CD14-positive monocyte (primary cell): Measurements from ENCODE around the gene UBA6. TPM values are rescaled to one million over a fixed set of nuclear protein-coding genes. Genes with fewer than 3 reads are reported as not detected.

Experiments used
- DNase-seq, 3 donors: peaks; one replicate each; pipeline ENCODE4 v3.0.0-alpha.2; 2011 to 2022
- H2AFZ ChIP-seq: 2 replicates; pipeline ENCODE4 v1.6.0; 2012; ENCODE audit warnings: mild to moderate bottlenecking, low read depth, low read length, inconsistent platforms; ENCODE audit not compliant: insufficient read depth, poor library complexity, severe bottlenecking
- H3K27ac ChIP-seq, 2 donors: 1 replicate in 1 of 2; 2 replicates in 1 of 2; pipeline ENCODE4 v1.5.1; 2012 to 2013; ENCODE audit warnings: low read length in 2 of 2, control low read depth in 1 of 2, inconsistent platforms in 1 of 2, low read depth in 1 of 2, mild to moderate bottlenecking in 1 of 2
- H3K27me3 ChIP-seq, 2 donors: one replicate each; pipeline versions ENCODE4 v1.6.0 to v1.6.1; 2011 to 2013; ENCODE audit warnings: low read length in 2 of 2; ENCODE audit not compliant: control insufficient read depth in 2 of 2, insufficient read depth in 2 of 2
- H3K36me3 ChIP-seq, 2 donors: replicated peaks in 1 of 2; 1 replicate in 1 of 2; 2 replicates in 1 of 2; pipeline versions ENCODE4 v1.5.1 to v1.6.1; 2012 to 2013; ENCODE audit warnings: low read length in 2 of 2, control low read depth in 1 of 2, inconsistent platforms in 1 of 2, mild to moderate bottlenecking in 1 of 2; ENCODE audit not compliant: insufficient read depth in 2 of 2, control insufficient read depth in 1 of 2
- H3K4me1 ChIP-seq, 2 donors: 1 replicate in 1 of 2; 2 replicates in 1 of 2; pipeline versions ENCODE4 v1.5.1 to v1.6.1; 2012 to 2013; ENCODE audit warnings: low read length in 2 of 2, control low read depth in 1 of 2, inconsistent platforms in 1 of 2, mild to moderate bottlenecking in 1 of 2, moderate library complexity in 1 of 2; ENCODE audit not compliant: insufficient read depth in 2 of 2, control insufficient read depth in 1 of 2
- H3K4me2 ChIP-seq: replicated peaks from 2 replicates; pipeline ENCODE3; 2012; ENCODE audit warnings: low read length, moderate library complexity, mild to moderate bottlenecking; ENCODE audit not compliant: poor library complexity, severe bottlenecking; ENCODE audit errors: extremely low read depth
- H3K4me3 ChIP-seq, 3 experiments: fragments of 200-600 bp in 1 of 3; sonication (generic) in 1 of 3; replicated peaks in 1 of 3; 1 replicate in 2 of 3; 2 replicates in 1 of 3; pipeline ENCODE4 v1.5.1; 2011 to 2013; ENCODE audit warnings: low read length in 3 of 3, mild to moderate bottlenecking in 3 of 3, control low read depth in 2 of 3, low read depth in 2 of 3, inconsistent platforms in 1 of 3, moderate library complexity in 1 of 3
- H3K79me2 ChIP-seq: 2 replicates; pipeline ENCODE4 v1.6.0; 2012; ENCODE audit warnings: mild to moderate bottlenecking, control low read depth, inconsistent platforms, low read length, moderate library complexity; ENCODE audit not compliant: insufficient read depth
- H3K9ac ChIP-seq: 2 replicates; pipeline ENCODE4 v1.6.0; 2017; ENCODE audit warnings: low read length, mild to moderate bottlenecking; ENCODE audit not compliant: insufficient read depth, poor library complexity, severe bottlenecking
- H3K9me3 ChIP-seq, 2 donors: replicated peaks in 1 of 2; 1 replicate in 1 of 2; 2 replicates in 1 of 2; pipeline versions ENCODE4 v1.5.1 to v1.6.1; 2012 to 2013; ENCODE audit warnings: low read length in 2 of 2, control low read depth in 1 of 2; ENCODE audit not compliant: control insufficient read depth in 1 of 2, insufficient read depth in 1 of 2
- H4K20me1 ChIP-seq: 2 replicates; pipeline ENCODE4 v1.6.0; 2012; ENCODE audit warnings: mild to moderate bottlenecking, low read length, control low read depth, moderate library complexity; ENCODE audit not compliant: insufficient read depth
- H3K27ac Mint-ChIP-seq, 7 donors: one replicate each; pipeline ENCODE4 v1.8.0; 2020; ENCODE audit warnings: mild to moderate bottlenecking in 7 of 7, mixed read lengths in 7 of 7, moderate library complexity in 6 of 7, inconsistent platforms in 2 of 7
- H3K27me3 Mint-ChIP-seq, 3 donors: one replicate each; pipeline ENCODE4 v1.8.0; 2021 to 2022; ENCODE audit warnings: low read depth in 3 of 3, mild to moderate bottlenecking in 3 of 3, mixed read lengths in 3 of 3, moderate library complexity in 3 of 3, inconsistent platforms in 1 of 3
- H3K36me3 Mint-ChIP-seq, 2 donors: one replicate each; pipeline ENCODE4 v1.8.0; 2020; ENCODE audit warnings: mixed read lengths in 2 of 2, inconsistent platforms in 1 of 2, mild to moderate bottlenecking in 1 of 2
- H3K4me1 Mint-ChIP-seq: one replicate; pipeline ENCODE4 v1.8.0; 2020; ENCODE audit warnings: mild to moderate bottlenecking, mixed read lengths
- H3K4me3 Mint-ChIP-seq, 2 donors: one replicate each; pipeline ENCODE4 v1.8.0; 2020; ENCODE audit warnings: mild to moderate bottlenecking in 2 of 2, mixed read lengths in 2 of 2, moderate library complexity in 1 of 2
- H3K9me3 Mint-ChIP-seq, 7 donors: one replicate each; pipeline ENCODE4 v1.8.0; 2020 to 2022; ENCODE audit warnings: mixed read lengths in 7 of 7, mild to moderate bottlenecking in 6 of 7, moderate library complexity in 6 of 7, inconsistent platforms in 2 of 7
- WGBS: methylation state at CpG from one replicate; pipeline ENCODE4 v1.1.5; 2013; ENCODE audit warnings: missing lambda C conversion rate; ENCODE audit not compliant: insufficient coverage; 5-methylcytosine and 5-hydroxymethylcytosine counted together
- intact Hi-C, 2 donors: fragments of 100-400 bp; cut with micrococcal nuclease; formaldehyde crosslinking; loops; one replicate each; pipeline versions ENCODE4 v1.15.0 to v1.15.1; 2023
- polyA plus RNA-seq, 3 donors: library from polyadenylated mRNA; depleted of rRNA in 1 of 3; unstranded in 2 of 3; stranded (reverse) in 1 of 3; fragments of 300-500 nt in 2 of 3; fragments of >200 nt in 1 of 3; fragmentation: Illumina TruSeq in 2 of 3; gene quantifications; 1 replicate in 2 of 3; 2 replicates in 1 of 3; pipeline ENCODE4 v1.2.3, GENCODE V29; 2012 to 2021
- TF ChIP-seq, protein P1 (sequence below): fragments of 200-600 bp; IDR thresholded peaks from one replicate; pipeline ENCODE4 v1.8.0; 2022; ENCODE audit warnings: antibody characterized with exemption, mild to moderate bottlenecking

The UBA6 gene
- polyA plus RNA-seq, 3 donors, result 8.4 to 22.0 (median 21.0) TPM

DNA sequence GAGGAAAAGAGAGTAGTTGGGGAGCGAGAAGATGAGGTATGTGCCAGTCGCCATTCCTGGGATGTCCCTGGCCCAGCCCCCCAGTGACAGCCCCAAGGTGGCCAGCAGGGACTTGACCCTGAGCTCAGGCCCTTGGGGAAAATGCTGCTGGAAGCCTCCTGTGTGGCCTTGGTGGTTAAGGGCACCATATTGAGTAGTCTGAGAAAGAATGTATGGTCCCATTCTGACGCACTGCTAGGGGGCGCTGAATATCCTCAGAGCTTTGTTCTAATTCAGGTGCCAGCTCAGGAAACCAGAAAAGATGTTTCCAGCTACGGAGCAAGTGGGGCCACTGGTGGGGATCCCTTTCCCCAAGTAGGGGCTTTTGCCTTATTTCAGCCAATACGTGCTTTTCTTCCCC, 14.0 kb upstream of the UBA6 start:
- Histone ChIP-seq H3K27me3 (no peaks in the 10 kb centered on the region), H3K27ac (no peak overlapping the region), H2AFZ (no peak overlapping the region), H3K9me3 (no peaks in the 10 kb centered on the region), H3K4me1 (no peaks in the 10 kb centered on the region), H3K36me3 (no peaks in the 10 kb centered on the region), H3K79me2 (no peaks in the 10 kb centered on the region), H3K4me3 (no peak overlapping the region), H4K20me1 (no peaks in the 10 kb centered on the region), H3K4me2 (no peak overlapping the region), H3K9ac (no peak overlapping the region)
- Mint-ChIP-seq H3K4me3 (no peak overlapping the region), H3K9me3 (peaks cover 0 to 10% (median 3%) of the 10 kb centered on the region in 7 donors), H3K27ac (no peak overlapping the region), H3K4me1 (peaks cover 5% of the 10 kb centered on the region), H3K36me3 (peaks cover 2 to 7% of the 10 kb centered on the region in 2 donors), H3K27me3 (no peaks in the 10 kb centered on the region)
- 100% methylated on average over 6 of the region's 6 CpGs for WGBS
- intact Hi-C loops, result no loop called here
- DNase-seq, result no peak
- TF ChIP-seq, protein P1, sequence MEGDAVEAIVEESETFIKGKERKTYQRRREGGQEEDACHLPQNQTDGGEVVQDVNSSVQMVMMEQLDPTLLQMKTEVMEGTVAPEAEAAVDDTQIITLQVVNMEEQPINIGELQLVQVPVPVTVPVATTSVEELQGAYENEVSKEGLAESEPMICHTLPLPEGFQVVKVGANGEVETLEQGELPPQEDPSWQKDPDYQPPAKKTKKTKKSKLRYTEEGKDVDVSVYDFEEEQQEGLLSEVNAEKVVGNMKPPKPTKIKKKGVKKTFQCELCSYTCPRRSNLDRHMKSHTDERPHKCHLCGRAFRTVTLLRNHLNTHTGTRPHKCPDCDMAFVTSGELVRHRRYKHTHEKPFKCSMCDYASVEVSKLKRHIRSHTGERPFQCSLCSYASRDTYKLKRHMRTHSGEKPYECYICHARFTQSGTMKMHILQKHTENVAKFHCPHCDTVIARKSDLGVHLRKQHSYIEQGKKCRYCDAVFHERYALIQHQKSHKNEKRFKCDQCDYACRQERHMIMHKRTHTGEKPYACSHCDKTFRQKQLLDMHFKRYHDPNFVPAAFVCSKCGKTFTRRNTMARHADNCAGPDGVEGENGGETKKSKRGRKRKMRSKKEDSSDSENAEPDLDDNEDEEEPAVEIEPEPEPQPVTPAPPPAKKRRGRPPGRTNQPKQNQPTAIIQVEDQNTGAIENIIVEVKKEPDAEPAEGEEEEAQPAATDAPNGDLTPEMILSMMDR, result no peak

DNA sequence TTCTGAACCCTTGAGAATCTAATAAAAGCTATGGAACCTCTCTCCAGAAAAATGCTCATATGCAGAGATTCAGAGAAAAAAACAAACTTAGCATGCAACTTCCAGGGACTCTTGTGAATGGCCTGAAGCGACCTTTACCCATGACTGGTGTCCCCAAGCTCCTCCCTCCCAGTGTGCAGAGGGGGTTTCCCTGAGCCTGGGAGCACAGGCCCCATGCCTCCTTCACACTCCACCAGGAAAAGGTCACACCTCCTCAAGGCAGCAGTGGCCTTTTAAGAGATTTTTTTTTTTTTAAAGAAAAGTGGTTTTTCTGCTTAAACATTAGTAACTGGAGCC, 13.3 kb upstream of the UBA6 start:
- H3K27me3 ChIP-seq, result no peaks in the 10 kb centered on the region
- H3K9ac ChIP-seq, result no peak overlapping the region
- H3K4me2 ChIP-seq, result no peak overlapping the region
- H3K4me3 ChIP-seq, result no peak overlapping the region
- H3K36me3 Mint-ChIP-seq, result peaks cover 3 to 14% of the 10 kb centered on the region in 2 donors
- WGBS, result 100% methylated on average over 1 of the region's 1 CpG
- no peak for DNase-seq
- intact Hi-C loops, result no loop called here
- H3K9me3 ChIP-seq, result no peaks in the 10 kb centered on the region
- H3K36me3 ChIP-seq, result no peaks in the 10 kb centered on the region
- TF ChIP-seq, protein P1, result no peak
- no peaks in the 10 kb centered on the region for H3K27me3 Mint-ChIP-seq
- peaks cover 0 to 15% (median 5%) of the 10 kb centered on the region in 7 donors for H3K9me3 Mint-ChIP-seq
- no peak overlapping the region for H2AFZ ChIP-seq
- H4K20me1 ChIP-seq, result no peaks in the 10 kb centered on the region
- no peak overlapping the region for H3K27ac ChIP-seq
- peak overlapping the region in 2 of 7 donors; percentile 22 to 28 for H3K27ac Mint-ChIP-seq
- no peak overlapping the region for H3K4me3 Mint-ChIP-seq
- H3K79me2 ChIP-seq, result no peaks in the 10 kb centered on the region
- H3K4me1 Mint-ChIP-seq, result peaks cover 5% of the 10 kb centered on the region
- no peaks in the 10 kb centered on the region for H3K4me1 ChIP-seq
